Measurements from ENCODE around the gene C9orf153. TPM values are rescaled to one million over a fixed set of nuclear protein-coding genes. Genes with fewer than 3 reads are reported as not detected.

The C9orf153 gene
- total and polyA plus RNA-seq, 2 of the 13 experiments (the other 11 are each of a cell fraction or from before 2014, with no cell fraction given), result 0.17 to 0.44 TPM

DNA sequence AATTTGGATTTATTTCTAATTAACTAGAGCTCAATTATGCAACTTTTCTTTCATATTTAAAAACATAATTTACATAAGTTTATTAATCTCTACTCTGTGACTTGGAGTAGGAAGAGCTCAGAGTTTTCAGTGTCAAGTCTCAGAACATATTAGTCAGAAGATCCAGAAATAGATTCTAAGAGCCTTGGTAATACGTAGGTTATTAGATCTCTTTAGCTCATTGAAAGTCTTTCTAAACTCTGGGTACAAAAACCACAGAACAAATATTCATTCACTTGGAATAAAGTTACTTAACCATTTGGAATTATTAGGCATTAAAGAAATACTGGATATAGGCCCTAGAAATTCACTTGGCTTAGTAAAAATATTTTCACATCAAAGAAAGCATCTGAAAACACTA is 49.2 kb upstream of the C9orf153 start:
- Histone ChIP-seq H3K4me2 (ENCODE audit: low read depth, low read length) (no peak overlapping the region), H2AFZ (ENCODE audit: low read length) (no peak overlapping the region), H3K27me3 (ENCODE audit: control insufficient read depth in 1 of 2, insufficient read depth in 2 of 2, low read length in 2 of 2) (no peaks in the 10 kb centered on the region), H4K20me1 (ENCODE audit: insufficient read depth, low read length) (no peaks in the 10 kb centered on the region), H3K79me2 (ENCODE audit: insufficient read depth, low read length) (no peaks in the 10 kb centered on the region), H3K36me3 (replicated peaks in 1 of 2; ENCODE audit: control insufficient read depth in 1 of 2, insufficient read depth in 2 of 2, low read length in 2 of 2) (peaks cover 10 to 61% of the 10 kb centered on the region in 2 experiments; a peak in 4 of 5 replicates), H3K27ac (ENCODE audit: extremely low read length, insufficient read depth, low read length) (no peak overlapping the region), H3K9ac (ENCODE audit: insufficient read depth, low read depth, low read length) (no peak overlapping the region), H3K9me3 (ENCODE audit: low read length) (no peaks in the 10 kb centered on the region), H3K4me1 (ENCODE audit: insufficient read depth, low read length) (no peaks in the 10 kb centered on the region), H3K4me3 (replicated peaks in 1 of 3; ENCODE audit: insufficient read depth in 1 of 3, low read depth in 2 of 3, low read length in 3 of 3) (no peak overlapping the region)
- ChIA-PET POLR2A (interaction anchor here (2.0 kb wide), 1 partner anchor 26 kb away, joined by 4 read pairs; the partner anchor contains the start of gene ISCA1), CTCF (ENCODE audit: low intra/inter-chr PET ratio, low total read pairs) (no interaction called here)
- intact Hi-C loops (cut with micrococcal nuclease; ENCODE audit: unreplicated experiment), result no loop called here
- BruUV-seq (replicated peaks), result no TSS peak
- 100% methylated on average over 1 of the region's 1 CpG for WGBS (ENCODE audit: low lambda C conversion rate)
- no peak for DNase-seq (ENCODE audit: low spot score)
- FAIRE-seq, result no peak
- in situ Hi-C loops (cut with HindIII; ENCODE audit: extremely low pct_ligation_motif_present, low pct_unique_long_range_greater_than_20kb), result no loop called here
- TF ChIP-seq SUZ12 (IDR thresholded peaks at IDR 0.05; ENCODE audit: low read depth, low read length) (no peak), CERS6 (CRISPR knock-in tag; IDR thresholded peaks at IDR 0.05) (no peak), IKZF1 (IDR thresholded peaks at IDR 0.05) (no peak), ZSCAN30 (CRISPR knock-in tag; IDR thresholded peaks at IDR 0.05) (no peak), AKAP8 (CRISPR knock-in tag; IDR thresholded peaks at IDR 0.05) (no peak), GABPA (IDR thresholded peaks at IDR 0.05; ENCODE audit: low read depth, low read length) (no peak), GABPA (CRISPR knock-in tag; IDR thresholded peaks at IDR 0.05; ENCODE audit: low read depth) (no peak)
- TF ChIP-seq, protein P1, sequence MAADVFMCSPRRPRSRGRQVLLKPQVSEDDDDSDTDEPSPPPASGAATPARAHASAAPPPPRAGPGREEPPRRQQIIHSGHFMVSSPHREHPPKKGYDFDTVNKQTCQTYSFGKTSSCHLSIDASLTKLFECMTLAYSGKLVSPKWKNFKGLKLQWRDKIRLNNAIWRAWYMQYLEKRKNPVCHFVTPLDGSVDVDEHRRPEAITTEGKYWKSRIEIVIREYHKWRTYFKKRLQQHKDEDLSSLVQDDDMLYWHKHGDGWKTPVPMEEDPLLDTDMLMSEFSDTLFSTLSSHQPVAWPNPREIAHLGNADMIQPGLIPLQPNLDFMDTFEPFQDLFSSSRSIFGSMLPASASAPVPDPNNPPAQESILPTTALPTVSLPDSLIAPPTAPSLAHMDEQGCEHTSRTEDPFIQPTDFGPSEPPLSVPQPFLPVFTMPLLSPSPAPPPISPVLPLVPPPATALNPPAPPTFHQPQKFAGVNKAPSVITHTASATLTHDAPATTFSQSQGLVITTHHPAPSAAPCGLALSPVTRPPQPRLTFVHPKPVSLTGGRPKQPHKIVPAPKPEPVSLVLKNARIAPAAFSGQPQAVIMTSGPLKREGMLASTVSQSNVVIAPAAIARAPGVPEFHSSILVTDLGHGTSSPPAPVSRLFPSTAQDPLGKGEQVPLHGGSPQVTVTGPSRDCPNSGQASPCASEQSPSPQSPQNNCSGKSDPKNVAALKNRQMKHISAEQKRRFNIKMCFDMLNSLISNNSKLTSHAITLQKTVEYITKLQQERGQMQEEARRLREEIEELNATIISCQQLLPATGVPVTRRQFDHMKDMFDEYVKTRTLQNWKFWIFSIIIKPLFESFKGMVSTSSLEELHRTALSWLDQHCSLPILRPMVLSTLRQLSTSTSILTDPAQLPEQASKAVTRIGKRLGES (CRISPR knock-in tag; IDR thresholded peaks at IDR 0.05; ENCODE audit: borderline replicate concordance), result no peak
- ATAC-seq, result no peak
